ENCODE results near the gene HSD3B7.
"Not testable (repeated sequence)": the region's sequence is repeated elsewhere in the genome, so short reads cannot be mapped to it uniquely, and the experiment has no call there.

HSD3B7 gene

DNA sequence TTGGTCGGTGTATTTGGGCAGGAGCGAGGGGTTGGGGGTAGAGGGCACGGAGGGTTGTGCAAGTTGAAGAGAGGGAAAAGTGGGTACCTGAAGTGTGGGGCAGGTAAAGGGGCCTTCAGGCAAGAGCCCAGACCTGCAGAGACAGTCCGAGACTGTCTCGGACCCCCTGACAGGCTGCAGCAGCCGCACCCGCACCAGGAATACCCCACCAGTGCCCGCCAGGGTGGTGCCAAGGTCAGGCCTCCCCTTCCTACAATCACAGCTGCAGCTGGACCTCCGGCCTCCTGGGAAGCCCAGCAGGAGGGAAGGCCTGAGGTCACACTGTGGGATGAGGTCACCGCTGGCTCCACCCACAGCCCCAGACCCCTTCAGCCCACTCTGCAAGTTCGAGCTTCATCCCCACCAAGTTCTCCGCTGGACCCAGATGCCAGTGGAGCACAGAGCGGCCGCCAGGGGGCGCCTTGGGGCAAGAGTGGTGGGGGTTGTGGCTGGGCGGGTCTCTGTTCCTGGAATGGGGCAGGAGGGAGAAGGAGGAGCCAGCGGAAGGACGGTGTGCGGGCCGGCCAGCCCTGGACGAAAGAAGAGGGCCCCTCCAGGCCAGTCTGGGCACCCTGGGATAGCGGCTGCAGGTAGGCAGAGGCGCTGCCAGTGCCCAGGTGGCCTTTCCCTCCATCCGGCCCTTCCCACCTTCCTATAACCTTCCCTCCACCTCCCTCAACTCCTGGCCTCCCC is at the start of gene HSD3B7:
Gene HSD3B7, plus strand, starts transcription at position 539 of the 732 bp plus-strand sequence. CDS start 452 bp downstream, outside the sequence.
- peak; percentile 91 for DNase-seq

DNA sequence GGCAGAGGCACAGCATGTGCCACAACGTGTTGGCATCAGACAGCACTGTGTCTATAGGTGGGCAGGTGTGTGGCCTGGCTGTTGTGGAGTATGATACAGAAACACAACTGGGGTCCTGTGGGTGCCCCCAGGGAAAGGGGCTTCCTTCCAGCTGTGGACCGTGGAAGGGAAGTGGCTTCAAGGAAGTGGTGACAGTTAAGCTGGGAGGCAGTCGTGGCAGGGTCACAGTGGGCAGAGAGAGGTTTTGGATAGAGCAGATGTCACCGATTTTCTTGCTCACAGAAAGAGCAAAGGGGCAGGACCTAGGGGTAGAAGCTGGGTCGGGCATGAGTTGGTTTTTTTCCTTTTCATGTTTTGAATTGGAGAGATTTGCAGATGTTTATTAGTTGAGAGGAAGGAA is 47.3 kb upstream of the HSD3B7 start:
- no peak for DNase-seq

DNA sequence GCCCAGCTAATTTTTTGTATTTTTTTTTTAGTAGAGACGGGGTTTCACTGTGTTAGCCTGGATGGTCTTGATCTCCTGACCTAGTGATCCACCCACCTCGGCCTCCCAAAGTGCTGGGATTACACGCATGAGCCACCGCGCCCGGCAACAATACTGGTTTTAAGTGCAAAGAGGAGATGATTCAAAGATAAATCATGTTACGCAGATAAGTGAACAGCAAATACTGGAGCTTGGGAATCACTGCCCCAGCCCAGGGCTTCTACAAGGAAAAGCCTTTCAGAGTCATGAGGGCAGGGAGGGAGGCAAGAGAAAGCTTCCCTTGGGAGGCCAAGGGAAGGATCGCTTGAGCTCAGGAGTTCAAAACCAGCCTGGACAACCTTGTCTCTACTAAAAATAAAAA is 45.4 kb upstream of the HSD3B7 start:
- not testable (repeated sequence) for DNase-seq

DNA sequence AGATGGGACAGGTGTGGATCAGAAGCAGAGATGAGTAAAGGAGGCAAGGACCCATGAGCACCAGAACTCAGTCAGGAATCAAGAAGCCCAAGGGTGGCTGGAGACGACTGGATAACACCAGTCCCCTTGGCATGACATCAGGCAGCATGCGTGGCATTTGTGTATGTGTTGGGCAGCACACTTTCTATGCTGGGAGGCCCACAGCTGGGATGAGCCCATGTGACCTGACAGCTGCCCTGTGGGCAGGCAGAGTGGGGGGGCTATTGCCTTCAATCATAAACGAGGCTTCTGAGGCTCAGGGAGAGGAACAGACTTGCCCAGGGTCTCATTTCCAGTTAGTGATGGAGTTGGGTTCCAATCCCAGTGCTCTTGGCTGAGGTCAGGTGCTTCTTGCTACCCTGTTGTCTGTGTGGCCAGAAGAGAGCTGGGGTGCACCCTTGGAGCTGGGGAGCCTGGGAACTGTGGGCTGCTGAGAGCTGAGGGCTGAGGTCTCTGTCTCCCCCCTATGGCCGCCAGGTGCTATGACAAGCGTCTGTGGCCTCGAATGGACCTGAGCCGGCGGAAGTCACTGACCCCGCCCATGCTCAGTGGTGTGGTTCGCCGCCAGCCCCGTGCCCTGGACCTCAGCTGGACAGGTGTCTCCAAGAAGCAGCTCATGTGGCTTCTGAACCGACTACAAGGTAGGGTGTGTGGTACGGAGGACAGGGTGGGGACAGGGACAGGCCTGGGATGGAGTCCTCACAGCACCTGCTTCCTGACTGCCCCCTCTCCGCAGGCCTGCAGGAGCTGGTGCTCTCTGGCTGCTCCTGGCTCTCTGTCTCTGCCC is 43.2 kb upstream of the HSD3B7 start:
- peak; percentile 91 for DNase-seq

DNA sequence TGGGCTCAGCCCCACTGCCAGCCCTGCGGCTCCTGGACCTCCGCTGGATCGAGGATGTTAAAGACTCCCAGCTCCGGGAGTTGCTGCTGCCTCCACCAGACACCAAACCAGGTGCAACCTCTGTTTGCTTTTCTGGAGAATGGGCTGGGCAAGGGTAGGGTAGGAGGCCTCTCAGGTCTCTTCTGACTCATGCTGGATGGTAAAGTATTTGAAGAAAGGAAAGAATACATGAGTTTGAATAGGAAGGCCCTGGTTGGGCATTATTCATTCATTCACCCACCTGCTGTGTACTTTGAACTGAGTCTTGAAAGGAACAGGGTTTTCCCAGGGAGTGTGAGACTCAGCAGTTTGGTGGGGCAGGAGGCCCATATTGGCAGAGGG is 42.6 kb upstream of the HSD3B7 start:
- DNase-seq = no peak

DNA sequence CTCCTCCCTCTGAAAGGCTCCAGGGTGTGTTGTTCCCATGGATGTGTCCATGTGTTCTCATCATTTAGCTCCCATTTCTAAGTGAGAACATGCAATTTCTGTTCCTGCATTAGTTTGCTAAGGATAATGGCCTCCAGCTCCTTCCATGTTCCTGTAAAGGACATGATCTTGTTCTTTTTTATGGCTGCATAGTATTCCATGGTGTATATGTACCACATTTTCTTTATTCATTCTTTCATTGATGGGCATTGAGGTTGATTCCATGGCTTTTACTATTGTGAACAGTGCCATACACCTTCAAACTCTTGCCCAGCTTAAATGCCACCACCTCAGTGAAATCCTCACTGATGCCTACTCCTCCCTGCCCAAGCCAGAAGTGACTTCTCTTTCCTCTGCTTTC is 40.7 kb upstream of the HSD3B7 start:
- no peak for DNase-seq

DNA sequence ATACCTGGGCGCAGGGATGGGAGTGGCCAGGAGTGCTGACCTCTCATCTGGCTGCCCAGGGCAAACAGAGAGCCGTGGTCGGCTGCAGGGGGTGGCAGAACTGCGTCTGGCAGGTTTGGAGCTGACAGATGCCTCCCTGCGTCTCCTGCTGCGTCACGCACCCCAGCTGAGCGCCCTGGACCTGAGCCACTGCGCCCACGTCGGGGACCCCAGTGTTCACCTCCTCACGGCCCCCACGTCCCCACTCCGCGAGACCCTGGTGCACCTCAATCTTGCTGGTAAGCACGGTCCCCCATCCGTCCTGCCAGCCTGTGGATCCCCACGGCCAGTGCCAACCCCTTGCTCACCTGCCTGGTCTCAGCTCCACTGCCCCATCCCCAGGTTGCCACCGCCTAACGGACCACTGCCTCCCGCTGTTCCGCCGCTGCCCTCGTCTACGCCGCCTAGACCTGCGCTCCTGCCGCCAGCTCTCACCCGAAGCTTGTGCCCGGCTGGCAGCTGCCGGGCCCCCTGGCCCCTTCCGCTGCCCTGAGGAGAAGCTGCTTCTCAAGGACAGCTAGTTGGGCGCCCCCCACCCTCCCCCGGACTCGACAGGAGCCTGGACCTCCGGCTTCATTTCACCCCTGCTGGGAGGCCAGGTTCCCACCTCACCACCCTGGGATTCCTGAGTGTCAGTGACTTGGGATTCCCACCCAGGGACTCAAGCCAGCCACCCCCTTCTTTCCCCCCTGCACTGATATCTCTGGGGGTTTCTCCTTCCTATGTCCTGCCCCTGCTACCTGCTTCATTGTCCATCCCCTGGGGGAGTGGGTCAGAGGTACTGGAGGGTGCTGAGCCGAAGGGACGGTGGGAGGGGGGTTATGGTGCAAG is 38.1 kb upstream of the HSD3B7 start:
- DNase-seq = no peak

DNA sequence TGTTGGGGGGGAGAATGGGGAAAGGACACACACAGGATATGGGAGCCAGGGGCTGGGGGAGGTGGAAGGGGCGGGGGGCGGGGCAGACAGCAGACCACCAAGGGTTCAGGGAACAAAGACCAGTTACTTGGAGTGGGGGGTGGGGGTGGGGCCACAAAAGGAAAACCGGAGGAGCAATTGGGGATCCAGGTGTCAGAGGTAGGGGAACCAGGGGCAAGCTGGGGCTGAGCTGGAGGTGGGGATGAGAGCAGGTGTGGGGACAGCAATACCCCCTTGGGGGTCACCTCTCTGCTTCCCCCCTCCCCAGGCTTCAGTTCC is 37.5 kb upstream of the HSD3B7 start:
- no peak for DNase-seq

DNA sequence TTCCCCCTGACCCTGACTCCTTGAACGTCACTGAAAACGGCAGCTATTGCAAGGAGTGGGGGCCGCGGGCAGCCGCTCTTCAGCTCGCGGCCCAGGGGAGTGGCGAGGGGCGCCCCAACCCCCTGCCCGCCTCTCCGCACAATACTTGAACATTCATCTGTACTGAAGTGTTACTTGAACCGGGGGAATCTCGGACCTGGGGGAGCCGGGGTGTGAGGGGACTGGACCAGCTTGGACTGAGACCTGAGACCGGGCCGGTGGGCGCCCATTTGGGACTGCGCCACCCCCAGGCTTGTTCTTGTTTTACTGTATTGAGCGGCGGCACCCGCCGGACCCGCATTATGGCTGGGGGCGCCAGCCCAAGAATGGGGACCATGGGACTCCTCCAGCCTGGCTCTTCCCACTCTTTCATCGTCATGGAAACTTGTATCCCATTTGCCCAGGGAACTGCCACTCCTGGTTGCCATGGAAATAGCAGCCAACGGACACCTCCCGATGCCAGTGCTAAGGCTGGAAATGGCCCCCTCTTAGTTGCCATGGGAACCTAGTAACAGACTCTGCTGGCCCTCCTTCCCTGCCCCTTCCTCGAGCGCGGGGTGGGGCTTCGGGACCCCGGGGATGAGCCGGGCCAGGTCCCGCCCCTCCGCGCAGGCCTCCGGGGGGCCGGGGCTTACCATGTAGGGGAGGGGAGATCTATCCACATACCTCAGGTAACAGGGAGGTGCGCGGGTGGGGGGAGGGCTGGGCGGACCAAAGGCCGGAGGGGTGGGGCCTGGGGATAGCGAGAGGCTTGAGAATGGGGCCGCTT is 36.9 kb upstream of the HSD3B7 start:
- DNase-seq = peak; percentile 85

DNA sequence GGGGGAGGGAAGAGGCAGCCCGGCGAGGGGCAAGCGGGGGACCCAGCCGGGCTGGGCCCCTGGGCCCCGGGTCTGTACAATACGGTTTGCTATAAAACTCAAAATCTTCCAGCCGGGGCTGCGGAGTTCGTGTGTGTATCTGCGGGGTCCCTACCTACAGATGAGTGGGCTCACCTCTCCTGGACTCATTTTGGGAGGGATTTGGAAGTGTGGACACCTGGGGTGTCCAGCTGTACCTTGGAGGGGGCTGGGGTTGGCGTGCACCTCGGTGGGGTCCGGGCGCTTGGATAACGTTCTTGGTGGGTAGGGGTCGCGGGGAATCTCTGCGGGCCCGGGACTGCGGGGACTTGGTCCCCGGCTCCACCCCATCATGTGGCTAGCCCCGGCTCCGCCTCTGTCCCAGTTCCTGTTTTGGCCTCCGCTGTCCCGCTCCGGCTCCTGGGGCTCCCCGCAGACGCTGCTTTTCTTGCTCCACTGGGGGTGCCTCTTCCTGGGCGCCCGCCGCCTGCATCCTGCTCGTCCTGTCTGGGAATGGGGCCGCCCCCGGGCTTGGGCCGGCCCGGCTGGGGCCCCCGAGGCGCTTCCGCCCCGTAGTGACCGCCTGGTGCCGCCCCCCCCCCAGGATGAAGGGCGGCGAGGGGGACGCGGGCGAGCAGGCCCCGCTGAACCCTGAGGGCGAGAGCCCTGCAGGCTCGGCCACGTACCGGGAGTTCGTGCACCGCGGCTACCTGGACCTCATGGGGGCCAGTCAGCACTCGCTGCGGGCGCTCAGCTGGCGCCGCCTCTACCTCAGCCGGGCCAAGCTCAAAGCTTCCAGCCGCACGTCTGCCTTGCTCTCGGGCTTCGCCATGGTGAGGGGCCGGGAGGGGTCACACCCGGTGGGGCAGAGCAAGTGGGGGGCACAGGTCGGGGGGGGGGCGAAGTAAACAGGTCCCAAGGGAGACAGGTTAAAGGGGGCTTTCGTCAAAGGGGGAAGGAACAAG is 36.0 kb upstream of the HSD3B7 start, which contains the start of gene ORAI3:
Gene ORAI3, plus strand, starts transcription at position 402 of the 983 bp plus-strand sequence. Its CDS starts 222 bp downstream, at position 624.
- peak; percentile 88 for DNase-seq

DNA sequence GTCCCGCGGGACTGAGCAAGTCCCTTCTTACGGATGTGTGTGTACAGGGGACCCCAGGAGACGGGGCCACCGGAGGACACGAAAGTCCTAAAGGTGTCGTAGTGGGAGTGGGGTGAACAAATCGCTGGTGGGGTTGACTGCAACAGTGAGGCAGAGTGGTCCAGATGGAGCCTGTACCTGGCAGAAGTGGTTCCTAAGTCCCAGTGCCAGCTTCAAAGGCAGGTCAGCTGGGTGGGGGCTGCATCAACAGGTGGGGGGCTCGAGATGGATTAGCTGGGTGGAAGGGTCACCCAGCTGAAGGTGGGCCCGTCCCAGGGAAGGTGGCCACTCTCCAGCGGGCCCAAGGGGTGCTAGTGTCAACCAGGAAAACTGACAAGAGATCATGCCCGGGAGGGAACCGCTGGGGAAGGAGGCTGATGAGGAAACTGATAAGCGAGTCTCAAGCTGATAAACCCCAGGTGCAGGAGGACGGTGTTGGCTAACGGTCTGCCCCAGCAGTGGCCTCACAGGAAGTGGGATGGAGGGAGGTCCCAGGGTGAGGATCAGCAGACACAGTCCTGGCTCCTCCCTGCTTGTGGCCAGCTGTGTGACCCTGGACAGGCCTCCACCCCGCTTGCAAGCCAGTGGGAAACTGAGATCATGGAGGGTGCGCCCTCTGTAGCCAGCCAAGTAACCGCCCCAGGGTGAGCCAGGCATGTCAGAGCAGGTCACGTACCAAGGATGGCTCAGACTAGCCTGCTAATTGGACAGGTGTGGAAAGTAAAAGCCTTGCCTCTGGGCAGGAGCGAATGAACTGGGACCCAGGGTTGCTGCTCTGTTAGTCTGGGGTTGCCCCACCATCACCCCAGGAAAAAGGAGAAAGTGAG is 35.1 kb upstream of the HSD3B7 start:
- peak; percentile 95 for DNase-seq

DNA sequence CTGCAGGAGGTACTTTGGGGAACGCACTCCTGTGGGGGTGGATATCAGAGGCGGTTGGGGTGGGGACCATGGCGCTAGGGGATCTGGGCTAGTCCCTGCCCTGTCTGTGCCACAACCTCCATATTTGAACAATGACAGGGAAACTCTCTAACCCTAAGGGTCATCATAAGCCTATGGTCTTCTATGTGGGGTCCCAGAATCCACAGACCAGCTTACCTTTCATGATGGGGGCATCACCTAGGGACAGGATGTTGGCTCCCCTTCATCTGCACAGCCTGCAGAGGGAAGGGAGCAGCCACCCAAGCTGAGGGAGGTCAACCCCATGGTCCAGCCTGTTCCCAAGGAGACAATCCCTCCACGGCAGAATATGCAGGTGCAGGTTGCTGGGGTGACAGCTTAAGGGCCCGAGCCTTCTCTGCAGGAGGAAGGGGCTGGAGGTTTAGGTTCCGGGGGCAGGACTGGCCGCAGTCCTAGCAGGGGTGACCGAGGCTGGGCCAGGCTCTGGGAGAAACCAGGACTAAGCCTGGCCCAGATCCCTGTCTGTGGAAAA is 34.4 kb upstream of the HSD3B7 start:
- DNase-seq = no peak

DNA sequence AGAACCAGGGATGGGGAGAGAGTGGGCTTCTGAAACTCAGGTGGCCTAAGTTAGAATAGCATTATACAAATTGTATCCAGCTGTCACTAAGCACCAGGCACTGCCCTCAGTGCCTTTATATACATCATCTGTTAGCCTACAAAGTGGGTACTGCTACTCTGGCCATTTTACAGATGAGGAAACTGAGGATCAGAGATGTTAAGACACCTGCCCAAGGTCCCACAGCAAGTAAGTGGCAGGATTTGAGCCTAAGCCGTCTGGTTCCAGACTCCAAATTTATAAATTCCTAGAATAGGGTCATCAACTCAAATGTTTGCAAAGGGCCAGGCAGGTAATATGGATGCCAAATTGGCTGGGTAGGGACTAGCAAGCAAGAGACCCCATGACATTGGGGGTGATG is 33.8 kb upstream of the HSD3B7 start:
- no peak for DNase-seq

DNA sequence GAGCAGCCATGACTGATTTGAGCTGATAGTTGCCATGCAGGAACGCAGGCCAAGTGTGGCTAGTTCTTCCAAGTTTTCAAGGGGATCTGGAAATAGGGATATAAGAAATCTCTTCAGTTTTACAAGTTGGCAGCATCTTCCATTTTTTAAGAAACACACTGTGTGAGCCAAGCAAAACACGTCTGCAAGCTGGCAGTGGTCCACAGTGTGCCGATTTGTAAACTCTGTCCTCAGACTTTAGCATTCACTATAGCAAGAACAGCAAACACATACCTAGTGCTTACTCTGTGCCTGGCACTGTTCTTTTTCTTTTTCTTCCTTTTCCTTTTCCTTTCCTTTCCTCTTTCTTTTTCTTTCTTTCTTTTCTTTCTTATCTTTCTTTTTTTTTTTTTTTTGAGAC is 33.3 kb upstream of the HSD3B7 start:
- no peak for DNase-seq

DNA sequence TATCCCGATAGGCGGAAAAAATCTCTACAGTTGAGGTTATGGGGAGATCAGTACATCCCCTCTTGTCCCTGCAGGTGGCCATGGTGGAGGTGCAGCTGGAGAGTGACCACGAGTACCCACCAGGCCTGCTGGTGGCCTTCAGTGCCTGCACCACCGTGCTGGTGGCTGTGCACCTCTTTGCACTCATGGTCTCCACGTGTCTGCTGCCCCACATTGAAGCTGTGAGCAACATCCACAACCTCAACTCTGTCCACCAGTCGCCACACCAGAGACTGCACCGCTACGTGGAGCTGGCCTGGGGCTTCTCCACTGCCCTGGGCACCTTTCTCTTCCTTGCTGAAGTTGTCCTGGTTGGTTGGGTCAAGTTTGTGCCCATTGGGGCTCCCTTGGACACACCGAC is 31.9 kb upstream of the HSD3B7 start:
- no peak for DNase-seq

DNA sequence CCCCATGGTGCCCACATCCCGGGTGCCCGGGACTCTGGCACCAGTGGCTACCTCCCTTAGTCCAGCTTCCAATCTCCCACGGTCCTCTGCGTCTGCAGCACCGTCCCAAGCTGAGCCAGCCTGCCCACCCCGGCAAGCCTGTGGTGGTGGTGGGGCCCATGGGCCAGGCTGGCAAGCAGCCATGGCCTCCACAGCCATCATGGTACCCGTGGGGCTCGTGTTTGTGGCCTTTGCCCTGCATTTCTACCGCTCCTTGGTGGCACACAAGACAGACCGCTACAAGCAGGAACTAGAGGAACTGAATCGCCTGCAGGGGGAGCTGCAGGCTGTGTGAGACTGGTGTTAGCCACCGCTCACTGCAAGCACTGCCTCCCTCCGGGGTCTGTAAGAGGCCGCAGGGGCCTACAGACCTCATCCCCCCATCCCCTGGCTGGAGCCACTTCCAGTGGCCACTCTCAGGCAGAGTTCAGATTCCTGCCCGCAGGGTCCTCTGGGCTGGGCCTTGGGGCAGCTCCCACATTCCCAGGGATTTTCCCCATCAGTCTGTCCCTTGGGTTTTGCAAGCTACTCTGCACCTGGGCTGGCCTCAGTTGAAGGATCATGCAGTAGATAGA is 31.4 kb upstream of the HSD3B7 start:
- peak; percentile 94 for DNase-seq

DNA sequence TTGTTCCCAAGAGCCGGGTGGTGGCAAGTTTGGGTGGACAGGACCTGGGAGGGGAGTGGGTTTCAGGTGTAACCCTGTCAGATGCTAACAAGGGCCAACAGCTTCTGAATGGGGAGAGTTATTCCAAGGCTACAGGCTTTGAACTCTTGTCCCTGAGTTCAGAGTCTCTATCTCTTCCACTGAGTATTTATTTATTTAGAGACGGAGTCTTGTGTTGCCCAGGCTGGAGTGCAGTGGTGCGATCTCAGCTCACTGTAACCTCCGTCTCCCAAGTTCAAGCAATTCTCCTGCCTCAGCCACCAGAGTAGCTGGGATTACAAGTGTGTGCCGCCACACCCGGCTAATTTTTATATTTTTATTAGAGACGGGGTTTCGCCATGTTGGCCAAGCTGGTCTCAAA is 30.0 kb upstream of the HSD3B7 start:
- no peak for DNase-seq

DNA sequence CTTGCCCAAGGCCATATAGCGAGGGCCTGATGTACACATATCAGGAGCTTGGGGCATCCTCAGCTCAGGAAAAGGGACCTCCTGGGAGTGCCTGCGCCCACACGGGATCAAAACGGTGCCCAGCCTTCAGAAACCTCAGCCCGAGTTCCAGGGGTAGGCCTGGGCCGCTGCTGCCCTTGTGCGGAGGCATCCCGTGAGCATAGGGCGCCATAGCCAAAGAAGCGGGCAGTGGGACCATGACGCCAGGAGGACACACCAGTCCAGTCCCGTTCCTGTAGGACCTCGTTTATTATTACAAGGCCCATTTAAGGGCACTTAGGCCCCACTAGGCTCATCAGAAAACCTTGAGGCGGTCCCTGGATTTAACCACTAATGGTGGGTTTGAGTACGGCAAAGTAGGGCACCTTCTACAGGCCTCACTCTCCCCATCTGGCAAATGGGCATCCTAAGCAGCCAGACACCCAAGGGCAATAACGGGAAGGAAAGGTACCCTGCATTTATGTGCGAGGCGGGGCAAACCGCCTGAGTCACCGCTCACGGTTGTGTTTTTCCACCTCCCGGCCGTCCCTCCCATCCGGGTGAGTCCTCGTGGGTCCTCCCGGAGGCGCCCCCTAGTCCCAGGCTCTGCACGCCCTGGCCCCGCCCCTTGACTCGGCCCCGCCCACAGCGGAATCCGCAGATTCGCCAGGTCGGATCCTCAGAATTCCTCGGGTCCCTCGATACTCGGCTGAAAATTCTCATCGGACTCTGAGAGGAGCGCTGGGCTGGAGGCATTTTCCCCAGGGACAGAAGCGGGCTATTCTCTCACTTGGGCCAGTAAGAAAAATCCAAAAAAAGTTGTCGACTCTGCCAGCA is 28.2 kb upstream of the HSD3B7 start:
- DNase-seq = peak; percentile 91

Data from hematopoietic multipotent progenitor cell treated with erythropoietin and hydrocortisone succinate and interleukin-3 and kit ligand, for 6 days (in vitro differentiated cells).